Breast epithelium (tissue), 4 donors: ENCODE measurements around the gene SIGLEC11. TPM values are rescaled to one million over a fixed set of nuclear protein-coding genes. Genes with fewer than 3 reads are reported as not detected.

ENCODE experiments used
- DNase-seq, 2 donors: peaks; one replicate each; pipeline ENCODE4 v3.0.0-alpha.2; 2019; ENCODE audit warnings: low spot score in 2 of 2
- H3K27ac ChIP-seq, 2 donors: fragments of 200-600 bp; sonication (generic) in 1 of 2; one replicate each; pipeline ENCODE4 v1.5.1; 2016 to 2019; ENCODE audit warnings: mild to moderate bottlenecking in 1 of 2
- H3K27me3 ChIP-seq, 2 donors: fragments of 200-600 bp; sonication (generic) in 1 of 2; one replicate each; pipeline versions ENCODE4 v1.5.1 to v1.6.0; 2017 to 2019; ENCODE audit warnings: control low read depth in 1 of 2, mild to moderate bottlenecking in 1 of 2
- H3K36me3 ChIP-seq: fragments of 200-600 bp; one replicate; pipeline ENCODE4 v1.5.1; 2019
- H3K4me1 ChIP-seq, 2 donors: fragments of 200-600 bp; sonication (generic); one replicate each; pipeline ENCODE4 v1.5.1; 2016 to 2019; ENCODE audit warnings: control low read depth in 1 of 2
- H3K4me3 ChIP-seq, 3 donors: fragments of 200-600 bp; sonication (generic); 1 replicate in 2 of 3; 2 replicates in 1 of 3; pipeline ENCODE4 v1.5.1; 2016 to 2019; ENCODE audit warnings: mild to moderate bottlenecking in 3 of 3, moderate library complexity in 2 of 3
- H3K9me3 ChIP-seq, 2 donors: fragments of 200-600 bp; sonication (generic) in 1 of 2; one replicate each; pipeline ENCODE4 v1.5.1; 2016 to 2019; ENCODE audit warnings: control low read depth in 1 of 2
- CTCF ChIP-seq, 3 donors: fragments of 450-650 bp; IDR thresholded peaks; one replicate each; pipeline ENCODE4 v1.5.1; 2016 to 2017; ENCODE audit warnings: antibody characterized with exemption in 3 of 3, mild to moderate bottlenecking in 3 of 3, moderate library complexity in 3 of 3
- POLR2A ChIP-seq: fragments of 450-650 bp; IDR thresholded peaks from one replicate; pipeline ENCODE4 v1.6.1; 2016; ENCODE audit warnings: antibody characterized with exemption, mild to moderate bottlenecking, moderate library complexity
- POLR2AphosphoS5 ChIP-seq, 3 donors: sonication (generic); formaldehyde crosslinking; IDR thresholded peaks; one replicate each; pipeline ENCODE4 v1.6.1; 2017; ENCODE audit warnings: antibody characterized with exemption in 3 of 3
- intact Hi-C: fragments of 100-400 bp; cut with DNase I; formaldehyde crosslinking; loops from one replicate; pipeline ENCODE4 v1.15.1; 2023; ENCODE audit warnings: low total_unique reads
- total RNA-seq, 3 donors: library from RNA; depleted of rRNA; stranded (reverse); fragments of >200 nt; gene quantifications; one replicate each; pipeline ENCODE4 v1.1.0, GENCODE V29; 2016

Gene SIGLEC11
- total RNA-seq, 3 donors from 2014 or later: 0.59 to 2.2 (median 0.66) TPM

DNA sequence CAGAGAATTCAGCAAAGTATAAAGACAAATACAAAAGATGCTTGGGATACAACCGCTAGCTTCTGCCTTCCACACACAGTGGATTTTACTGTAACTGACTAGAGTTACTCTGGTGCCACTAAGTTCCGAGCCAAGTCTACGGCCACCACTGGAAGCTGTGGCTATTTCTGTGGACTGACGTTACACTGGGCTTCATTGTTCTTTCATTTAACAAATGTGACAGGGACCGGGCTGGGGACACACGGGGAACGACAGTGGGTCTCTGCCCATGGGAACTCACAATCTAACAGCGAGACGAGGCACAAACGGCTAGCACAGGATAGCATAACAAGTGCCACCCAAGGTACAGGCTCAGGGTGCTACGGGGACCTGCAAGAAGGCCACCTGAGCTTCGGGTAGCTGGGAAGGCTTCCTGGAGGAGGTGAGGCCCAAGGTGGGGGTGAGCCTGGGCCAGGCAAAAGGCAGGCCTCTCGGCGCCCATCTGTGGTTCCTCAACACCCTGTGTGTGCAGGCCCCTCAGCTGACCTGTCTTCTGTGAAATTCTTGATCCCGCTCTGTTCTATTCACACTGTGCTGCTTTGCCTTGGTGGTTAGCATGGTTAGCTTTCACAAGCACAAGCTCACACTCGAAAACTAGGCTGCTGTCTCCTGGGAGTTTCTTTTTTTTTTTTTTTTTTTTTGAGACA lies 54.0 kb downstream of the SIGLEC11 start:
- H3K4me1 ChIP-seq: no peaks in the 10 kb centered on the region
- no peak for DNase-seq
- TF ChIP-seq POLR2A: no peak
- TF ChIP-seq POLR2AphosphoS5 (IDR thresholded peaks at IDR 0.05): no peak
- no peak for TF ChIP-seq CTCF (IDR thresholded peaks at IDR 0.05)
- H3K36me3 ChIP-seq: peaks cover 9% of the 10 kb centered on the region
- H3K27ac ChIP-seq: no peak overlapping the region
- intact Hi-C loops: no loop called here
- H3K4me3 ChIP-seq: no peak overlapping the region
- H3K27me3 ChIP-seq: no peaks in the 10 kb centered on the region
- no peaks in the 10 kb centered on the region for H3K9me3 ChIP-seq

DNA sequence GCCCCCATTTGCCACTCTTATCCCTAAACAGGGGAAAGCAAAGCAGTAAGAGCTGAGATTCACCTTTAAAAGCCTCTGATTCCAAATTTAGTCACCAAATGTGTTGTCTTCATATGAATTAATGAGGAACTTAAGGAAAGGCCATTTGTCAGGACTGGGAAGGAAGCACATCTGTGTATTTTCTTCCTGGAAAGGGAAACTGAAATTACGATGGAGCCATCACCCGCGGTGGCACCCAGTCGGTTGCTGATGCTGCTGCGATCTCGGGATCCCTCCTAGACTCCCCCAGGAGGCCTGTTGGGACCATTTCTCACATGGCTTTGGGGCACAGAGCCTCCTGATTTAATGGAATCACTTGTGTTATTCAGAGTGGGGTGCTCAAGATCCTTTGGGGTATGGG lies 56.8 kb downstream of the SIGLEC11 start:
- no peak for DNase-seq
- H3K36me3 ChIP-seq: peaks cover 9% of the 10 kb centered on the region
- H3K9me3 ChIP-seq: no peaks in the 10 kb centered on the region
- H3K27ac ChIP-seq: no peak overlapping the region
- no peaks in the 10 kb centered on the region for H3K27me3 ChIP-seq
- TF ChIP-seq POLR2A: no peak
- TF ChIP-seq CTCF (IDR thresholded peaks at IDR 0.05): no peak
- no peak for TF ChIP-seq POLR2AphosphoS5 (IDR thresholded peaks at IDR 0.05)
- H3K4me1 ChIP-seq: no peaks in the 10 kb centered on the region
- intact Hi-C loops: no loop called here
- no peak overlapping the region for H3K4me3 ChIP-seq

Other genes starting within 250 kb of the SIGLEC11 start
- gene TSKS, start 197.9 kb downstream of the SIGLEC11 start, total RNA-seq: under 1 TPM in 2 of 3 donors, not detected in 1; 0.33 to 0.96 TPM
- gene AP2A1, start 194.2 kb downstream of the SIGLEC11 start, total RNA-seq: 10 to 100 TPM; 42.1 to 71.0 (median 59.3) TPM
- gene FUZ, start 147.9 kb downstream of the SIGLEC11 start, total RNA-seq: 10 to 100 TPM; 13.0 to 27.4 (median 18.7) TPM
- 10 to 100 TPM; 16.3 to 27.5 (median 20.6) TPM for gene MED25, start 142.9 kb downstream of the SIGLEC11 start, total RNA-seq
- gene PTOV1, start 110.0 kb downstream of the SIGLEC11 start, total RNA-seq: 10 to 100 TPM; 45.1 to 95.0 (median 90.3) TPM
- 10 to 100 TPM; 31.0 to 69.2 (median 57.7) TPM for gene PNKP, start 93.6 kb downstream of the SIGLEC11 start, total RNA-seq
- gene AKT1S1, start 83.8 kb downstream of the SIGLEC11 start, total RNA-seq: 10 to 100 TPM; 11.9 to 13.8 (median 12.5) TPM
- gene TBC1D17, start 83.5 kb downstream of the SIGLEC11 start, total RNA-seq: 10 to 100 TPM; 21.0 to 31.8 (median 30.4) TPM
- gene IL4I1, start 64.3 kb downstream of the SIGLEC11 start, total RNA-seq: 1 to 10 TPM in 1 of 3 donors, under 1 TPM in 2; 0.48 to 2.2 (median 0.66) TPM
- 10 to 100 TPM in 1 of 3 donors, 1 to 10 TPM in 2; 5.9 to 20.0 (median 8.2) TPM for gene ATF5, start 32.0 kb downstream of the SIGLEC11 start, total RNA-seq
- 10 to 100 TPM; 30.9 to 41.0 (median 36.4) TPM for gene NUP62, start 31.7 kb downstream of the SIGLEC11 start, total RNA-seq
- gene VRK3, start 64.2 kb upstream of the SIGLEC11 start, total RNA-seq: 10 to 100 TPM; 24.2 to 42.0 (median 40.3) TPM
- 10 to 100 TPM in 2 of 3 donors, 1 to 10 TPM in 1; 7.8 to 15.5 (median 12.1) TPM for gene ZNF473, start 64.8 kb upstream of the SIGLEC11 start, total RNA-seq
- gene IZUMO2, start 202.1 kb upstream of the SIGLEC11 start, total RNA-seq: not detected
- 10 to 100 TPM; 16.6 to 24.7 (median 19.3) TPM for gene MYH14, start 242.4 kb upstream of the SIGLEC11 start, total RNA-seq